IPS-18a (cell line): ENCODE data around the gene BHLHE23.
A peak's percentile ranks its signal among the peaks of the same experiment; 100 is the strongest.

Experiments
- H3K27ac ChIP-seq: one replicate; pipeline ENCODE4 v1.5.1; 2013; ENCODE audit warnings: low read length
- H3K27me3 ChIP-seq: one replicate; pipeline ENCODE4 v1.6.1; 2013; ENCODE audit warnings: mild to moderate bottlenecking, low read length; ENCODE audit not compliant: control insufficient read depth, insufficient read depth
- H3K36me3 ChIP-seq: one replicate; pipeline ENCODE4 v1.6.1; 2013; ENCODE audit warnings: low read depth, low read length; ENCODE audit not compliant: control insufficient read depth
- H3K4me1 ChIP-seq: one replicate; pipeline ENCODE4 v1.6.1; 2013; ENCODE audit warnings: low read depth, low read length; ENCODE audit not compliant: control insufficient read depth
- H3K4me3 ChIP-seq: one replicate; pipeline ENCODE4 v1.5.1; 2013; ENCODE audit warnings: low read length
- H3K9ac ChIP-seq: one replicate; pipeline ENCODE4 v1.6.1; 2013; ENCODE audit warnings: mild to moderate bottlenecking, low read length, moderate library complexity
- H3K9me3 ChIP-seq: one replicate; pipeline ENCODE4 v1.6.1; 2013; ENCODE audit warnings: low read depth, low read length; ENCODE audit not compliant: control insufficient read depth

BHLHE23 gene

DNA sequence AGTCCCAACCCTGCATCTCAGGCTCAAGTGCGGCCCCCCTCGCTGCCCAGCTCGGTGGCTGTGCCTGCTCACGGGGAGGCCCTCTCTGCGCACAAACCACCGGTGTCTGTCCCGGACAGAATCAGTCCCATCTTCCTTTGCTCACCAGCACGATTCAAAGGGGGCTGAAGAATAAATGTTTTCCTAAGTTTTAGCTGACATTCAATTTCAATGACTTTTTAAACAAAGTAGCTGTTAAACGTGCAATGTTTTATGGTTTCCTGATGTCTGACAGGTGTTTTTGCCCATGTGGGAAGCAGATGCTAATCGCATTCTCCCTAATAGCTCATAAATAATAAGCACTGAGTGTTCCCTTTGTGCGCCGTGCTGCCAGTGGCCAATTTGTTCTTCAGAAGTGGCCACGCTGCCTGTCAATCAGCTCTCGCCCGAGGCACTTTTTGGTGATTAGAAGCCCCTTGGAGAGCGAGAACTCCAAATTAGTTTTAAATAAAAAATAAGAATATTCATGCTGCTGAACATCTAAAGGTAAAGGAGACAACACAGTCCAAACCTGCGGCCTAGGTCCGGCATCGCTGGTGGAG is 26.3 kb downstream of the BHLHE23 start:
- Histone ChIP-seq H3K27ac (no peak overlapping the region), H3K36me3 (no peaks in the 10 kb centered on the region), H3K4me3 (no peak overlapping the region), H3K4me1 (peaks cover 8% of the 10 kb centered on the region), H3K9ac (no peak overlapping the region), H3K27me3 (peaks cover 19% of the 10 kb centered on the region), H3K9me3 (no peaks in the 10 kb centered on the region)

DNA sequence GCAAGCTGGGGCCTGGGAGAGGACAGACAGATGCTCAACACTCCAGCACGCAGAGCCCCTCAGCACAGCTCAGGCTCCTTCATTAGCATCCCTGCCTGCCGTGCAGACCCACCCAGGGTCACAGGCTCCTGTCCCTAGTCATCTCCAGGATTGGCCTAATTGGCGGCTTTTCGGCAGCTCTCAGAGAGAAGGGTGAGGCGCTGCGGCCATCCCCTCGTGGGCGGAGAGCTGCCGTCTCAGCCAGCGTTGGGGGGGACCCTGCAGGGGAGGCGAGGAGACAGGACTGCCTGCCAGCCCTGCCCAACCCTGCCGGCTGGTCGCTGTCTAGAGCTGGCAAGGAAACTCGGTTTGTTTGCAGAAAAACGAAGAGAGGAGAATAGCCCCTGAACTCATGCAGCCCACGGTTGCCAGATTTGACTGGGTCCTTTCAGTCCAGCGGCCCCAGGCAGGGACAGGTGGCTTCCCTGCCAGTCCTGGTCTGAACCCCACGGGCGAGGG is 26.8 kb downstream of the BHLHE23 start:
- H3K4me1 ChIP-seq: peaks cover 8% of the 10 kb centered on the region
- H3K9me3 ChIP-seq: no peaks in the 10 kb centered on the region
- H3K27me3 ChIP-seq: peaks cover 25% of the 10 kb centered on the region
- H3K4me3 ChIP-seq: no peak overlapping the region
- no peak overlapping the region for H3K9ac ChIP-seq
- no peak overlapping the region for H3K27ac ChIP-seq
- H3K36me3 ChIP-seq: no peaks in the 10 kb centered on the region

DNA sequence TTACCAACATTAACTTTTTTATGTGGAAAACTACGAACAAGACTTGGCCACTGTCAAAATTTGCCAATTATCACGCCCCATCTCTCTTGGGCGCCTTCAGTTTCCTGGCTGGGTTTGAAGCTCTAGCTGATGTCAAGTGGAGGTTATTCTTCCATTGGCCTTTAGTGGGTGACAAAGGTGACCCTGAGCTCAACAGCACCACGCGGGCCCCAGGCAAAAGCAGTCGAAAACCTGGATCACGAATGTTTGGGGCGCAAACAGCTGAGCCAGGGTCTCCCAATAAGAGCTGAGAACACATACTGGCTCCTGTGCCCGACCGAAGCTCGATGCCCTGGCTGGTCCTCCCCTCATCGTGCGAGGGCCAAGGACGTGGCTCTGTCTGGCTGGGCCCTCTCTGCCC is 27.5 kb downstream of the BHLHE23 start:
- Histone ChIP-seq H3K4me1 (peaks cover 14% of the 10 kb centered on the region), H3K9me3 (no peaks in the 10 kb centered on the region), H3K27me3 (peaks cover 31% of the 10 kb centered on the region), H3K36me3 (no peaks in the 10 kb centered on the region), H3K9ac (no peak overlapping the region), H3K4me3 (no peak overlapping the region), H3K27ac (no peak overlapping the region)

DNA sequence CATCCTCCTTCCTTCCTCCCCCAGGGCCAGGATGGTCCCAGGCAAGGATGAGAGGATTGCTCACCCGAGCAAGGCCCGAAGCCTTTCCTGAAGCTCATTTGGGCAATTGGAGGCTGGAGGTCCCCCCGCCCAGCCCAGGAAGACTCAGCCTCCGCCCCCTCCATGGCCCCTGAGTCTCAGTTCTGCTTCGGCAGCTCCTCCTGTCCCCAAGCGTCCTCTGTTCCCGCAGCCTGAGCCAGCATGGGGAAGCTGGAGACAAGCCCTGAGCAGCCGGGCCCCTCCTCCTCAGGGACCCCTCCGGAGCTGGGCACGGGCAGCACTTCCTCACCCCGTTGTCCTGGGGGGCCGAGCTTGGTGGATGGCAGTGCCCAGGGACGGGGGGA is 28.2 kb downstream of the BHLHE23 start:
- H3K9ac ChIP-seq: no peak overlapping the region
- H3K36me3 ChIP-seq: no peaks in the 10 kb centered on the region
- H3K4me3 ChIP-seq: no peak overlapping the region
- no peaks in the 10 kb centered on the region for H3K9me3 ChIP-seq
- peaks cover 16% of the 10 kb centered on the region for H3K4me1 ChIP-seq
- peaks cover 38% of the 10 kb centered on the region for H3K27me3 ChIP-seq
- no peak overlapping the region for H3K27ac ChIP-seq

DNA sequence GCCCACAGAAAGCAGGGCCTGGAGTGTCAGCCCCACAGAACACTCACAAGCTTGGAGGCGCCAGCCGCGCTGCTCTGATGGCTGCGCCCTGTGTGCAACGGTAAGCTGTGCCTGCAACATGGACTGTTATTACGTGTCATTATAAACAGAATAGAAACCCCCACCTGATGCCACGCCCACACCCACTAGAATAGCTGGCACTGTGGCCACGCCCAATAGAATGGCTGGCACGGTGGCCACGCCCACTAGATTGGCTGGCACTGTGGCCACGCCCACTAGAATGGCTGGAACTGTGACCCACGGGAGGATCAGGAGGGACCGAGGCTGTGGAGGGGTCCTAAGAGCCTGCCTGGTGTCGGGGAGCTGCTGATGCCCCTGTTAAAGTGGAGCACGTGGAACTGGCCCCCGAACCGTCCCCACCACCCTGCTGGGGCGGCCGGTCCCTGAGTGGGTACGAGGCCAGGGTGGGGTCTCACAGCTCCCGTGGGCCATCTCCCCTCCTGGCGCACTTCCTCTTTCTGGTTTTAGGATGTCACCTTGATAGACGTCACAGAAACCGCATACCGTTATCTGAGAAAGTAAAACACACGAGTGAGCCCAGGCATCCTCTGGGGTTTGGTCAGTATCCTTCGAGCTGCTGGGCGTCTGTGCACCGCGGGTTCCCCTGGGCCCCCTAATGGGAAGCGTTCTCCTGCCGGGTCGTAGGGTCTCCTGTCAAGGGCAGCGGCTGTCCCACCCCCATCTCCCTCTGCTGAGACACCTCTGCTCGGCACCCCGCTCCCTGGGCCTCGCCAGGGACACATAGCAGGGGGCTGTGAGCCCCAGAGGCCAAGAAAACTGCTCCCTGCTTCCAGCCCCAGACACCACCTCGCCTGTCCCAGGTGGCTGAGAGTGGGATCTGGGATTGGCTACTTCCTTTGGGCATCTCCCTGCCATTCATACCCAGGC is 28.9 kb downstream of the BHLHE23 start:
- Histone ChIP-seq H3K36me3 (no peaks in the 10 kb centered on the region), H3K9me3 (no peaks in the 10 kb centered on the region), H3K27me3 (peaks cover 45% of the 10 kb centered on the region), H3K4me3 (no peak overlapping the region), H3K9ac (no peak overlapping the region), H3K4me1 (peaks cover 16% of the 10 kb centered on the region), H3K27ac (no peak overlapping the region)

DNA sequence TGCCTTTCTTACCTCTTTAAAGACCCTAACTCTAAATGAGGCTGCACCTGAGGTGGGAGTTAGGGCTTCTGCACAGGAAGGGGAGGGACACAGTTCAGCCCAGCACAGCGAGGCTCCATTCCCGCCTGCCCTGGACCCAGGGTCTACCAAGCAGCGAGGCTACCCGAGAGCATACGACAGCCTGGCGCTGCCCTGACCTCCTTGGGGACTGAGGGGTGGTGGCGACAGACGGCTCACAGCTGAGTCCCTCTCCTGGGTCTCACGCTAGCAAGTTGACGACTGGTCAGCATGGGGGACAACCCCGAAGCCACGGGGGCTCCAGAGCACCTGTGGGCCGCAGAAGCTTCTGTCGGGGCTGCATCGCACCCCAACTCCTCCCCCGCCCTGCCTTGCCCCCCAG is 29.9 kb downstream of the BHLHE23 start:
- no peaks in the 10 kb centered on the region for H3K36me3 ChIP-seq
- H3K4me1 ChIP-seq: peaks cover 12% of the 10 kb centered on the region
- H3K27me3 ChIP-seq: peaks cover 55% of the 10 kb centered on the region
- no peak overlapping the region for H3K27ac ChIP-seq
- H3K4me3 ChIP-seq: no peak overlapping the region
- no peaks in the 10 kb centered on the region for H3K9me3 ChIP-seq
- no peak overlapping the region for H3K9ac ChIP-seq

DNA sequence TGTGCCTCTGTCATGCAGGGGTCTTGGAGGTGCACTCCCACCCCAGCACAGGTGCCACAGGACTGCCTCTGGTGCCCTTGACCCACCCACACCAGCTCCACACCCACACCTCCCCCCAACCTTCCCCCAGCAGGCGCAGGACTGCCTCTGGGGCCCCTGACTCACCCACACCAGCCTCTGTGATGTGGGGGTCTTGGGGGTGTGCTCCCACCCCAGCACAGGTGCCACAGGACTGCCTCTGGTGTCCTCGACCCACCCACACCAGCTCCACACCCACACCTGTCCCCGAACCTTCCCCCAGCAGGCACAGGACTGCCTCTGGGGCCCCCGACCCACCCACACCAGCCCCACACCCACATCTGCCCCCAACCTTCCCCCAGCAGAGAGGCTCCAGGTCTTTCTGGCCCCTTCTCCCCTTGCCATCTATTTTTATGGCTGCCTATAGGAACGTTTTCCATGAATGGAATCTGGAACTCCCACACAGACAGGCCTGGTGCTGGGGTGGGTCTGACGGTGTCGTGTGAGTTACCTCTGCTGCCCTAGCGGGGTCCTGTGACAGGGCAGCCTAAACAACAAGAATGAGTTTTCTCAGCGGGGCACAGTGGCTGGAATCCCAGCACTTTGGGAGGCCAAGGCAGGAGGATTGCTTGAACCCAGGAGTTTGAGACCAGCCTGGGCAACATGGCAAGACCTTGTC is 30.8 kb downstream of the BHLHE23 start:
- Histone ChIP-seq H3K9ac (no peak overlapping the region), H3K4me3 (no peak overlapping the region), H3K4me1 (peaks cover 12% of the 10 kb centered on the region), H3K36me3 (no peaks in the 10 kb centered on the region), H3K27ac (no peak overlapping the region), H3K27me3 (peaks cover 56% of the 10 kb centered on the region), H3K9me3 (no peaks in the 10 kb centered on the region)

DNA sequence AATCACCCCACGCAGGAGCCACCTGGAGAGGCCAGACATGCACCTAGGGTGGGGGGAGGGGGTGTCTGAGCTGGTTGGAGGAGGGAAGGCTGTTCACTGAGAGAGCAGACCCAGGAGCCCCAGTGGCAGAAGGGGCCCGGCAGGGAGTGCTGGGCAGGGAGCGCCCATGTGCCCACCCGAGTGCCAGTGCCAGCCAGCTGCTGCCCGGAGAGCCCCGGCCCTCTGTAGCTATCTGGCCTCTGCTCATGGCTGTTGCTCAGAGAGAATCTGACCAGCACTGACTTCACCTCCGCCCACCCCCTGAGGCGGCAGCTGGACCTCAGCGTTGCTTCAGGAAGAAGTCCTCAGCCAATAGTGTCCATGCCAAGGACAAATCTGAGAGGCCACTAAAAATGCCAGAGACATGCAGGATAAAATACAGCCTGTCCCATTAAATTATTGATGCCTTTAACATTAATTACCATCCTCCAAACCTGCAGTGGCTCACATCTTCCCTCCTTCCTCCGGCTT is 31.5 kb downstream of the BHLHE23 start:
- Histone ChIP-seq H3K4me3 (no peak overlapping the region), H3K36me3 (no peaks in the 10 kb centered on the region), H3K4me1 (peaks cover 12% of the 10 kb centered on the region), H3K27ac (no peak overlapping the region), H3K27me3 (peaks cover 52% of the 10 kb centered on the region), H3K9me3 (no peaks in the 10 kb centered on the region), H3K9ac (no peak overlapping the region)

DNA sequence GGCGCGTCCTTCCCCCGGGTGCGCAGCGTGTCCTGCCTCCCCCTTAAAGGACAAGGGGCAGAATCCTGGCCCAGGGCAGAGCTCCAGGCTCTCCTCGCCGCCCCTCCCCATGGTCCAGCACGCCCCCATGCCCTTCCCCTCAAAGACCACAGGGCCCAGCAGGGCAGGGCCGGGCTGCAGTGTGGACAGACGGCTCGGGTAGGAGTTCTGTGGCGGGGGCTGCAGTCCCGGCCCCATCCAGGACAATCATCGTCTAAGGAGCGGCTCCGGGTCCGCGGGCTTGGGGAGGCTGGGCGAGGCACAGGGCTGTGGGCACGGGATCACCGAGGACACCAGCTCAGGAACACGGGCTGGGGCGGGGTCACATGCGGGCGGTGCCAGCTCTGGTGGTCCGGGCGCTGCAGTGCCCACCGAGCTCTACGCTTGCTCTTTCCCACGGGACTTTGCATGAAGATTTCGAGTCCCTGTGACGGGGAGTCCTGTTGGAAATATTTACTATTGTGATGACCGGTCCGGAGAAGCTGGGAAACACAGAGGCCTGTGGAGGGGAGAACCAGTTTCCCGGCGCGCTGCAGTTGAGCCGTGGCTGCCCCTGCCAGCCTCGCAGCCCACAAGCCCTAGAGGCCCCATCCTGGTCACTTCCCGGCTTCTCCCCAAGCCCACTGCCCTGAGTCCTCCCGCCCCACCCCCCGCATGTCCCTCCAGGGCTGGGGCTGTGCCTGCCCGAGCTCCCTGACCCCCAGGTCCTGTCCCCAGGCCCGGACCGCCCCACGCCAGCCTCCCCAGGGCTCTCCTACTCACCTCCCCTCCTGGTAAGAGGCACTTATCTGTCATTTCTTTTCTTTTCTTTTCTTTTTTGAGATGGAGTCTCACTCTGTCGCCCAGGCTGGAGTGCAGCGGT is 33.7 kb downstream of the BHLHE23 start:
- no peaks in the 10 kb centered on the region for H3K9me3 ChIP-seq
- no peak overlapping the region for H3K9ac ChIP-seq
- H3K27ac ChIP-seq: no peak overlapping the region
- H3K27me3 ChIP-seq: peaks cover 47% of the 10 kb centered on the region
- H3K4me1 ChIP-seq: peaks cover 7% of the 10 kb centered on the region
- H3K36me3 ChIP-seq: no peaks in the 10 kb centered on the region
- H3K4me3 ChIP-seq: peak overlapping the region; percentile 34

DNA sequence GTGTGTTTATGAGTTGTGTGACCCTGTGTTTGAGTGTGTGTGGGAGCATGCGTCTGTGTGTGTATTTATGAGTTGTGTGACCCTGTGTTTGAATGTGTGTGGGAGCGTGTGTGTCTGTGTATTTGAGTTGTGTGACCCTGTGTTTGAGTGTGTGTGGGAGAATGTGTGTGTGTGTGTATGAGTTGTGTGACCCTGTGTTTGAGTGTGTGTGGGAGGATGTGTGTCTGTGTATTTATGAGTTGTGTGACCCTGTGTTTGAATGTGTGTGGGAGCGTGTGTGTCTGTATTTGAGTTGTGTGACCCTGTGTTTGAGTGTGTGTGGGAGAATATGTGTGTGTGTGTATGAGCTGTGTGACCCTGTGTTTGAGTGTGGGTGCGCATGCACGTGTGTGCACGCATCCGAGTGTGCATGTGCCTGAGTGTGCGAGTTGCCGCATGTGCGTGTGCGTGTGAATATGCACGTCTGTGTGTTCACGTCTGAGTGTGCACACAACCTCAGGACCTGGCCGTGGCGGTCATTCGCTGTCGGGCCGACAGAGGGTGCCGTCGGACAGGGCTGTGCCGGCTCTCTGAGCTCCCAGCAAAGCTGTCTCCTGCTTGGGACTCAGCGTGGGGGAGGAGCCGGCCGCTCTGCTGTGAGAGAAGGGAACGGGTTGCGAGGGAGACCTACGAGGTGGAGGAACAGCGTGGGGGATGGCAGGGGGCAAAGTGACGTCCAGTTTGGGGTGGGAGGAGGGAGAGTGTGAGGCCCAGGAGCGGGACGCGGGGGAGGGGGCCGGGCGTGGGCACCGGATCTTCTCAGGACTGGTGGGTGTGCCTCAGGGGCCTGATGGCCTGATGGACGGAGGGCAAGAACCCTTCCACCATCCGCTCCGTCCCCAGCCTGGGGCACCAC is 34.6 kb downstream of the BHLHE23 start:
- Histone ChIP-seq H3K4me3 (peak overlapping the region; percentile 34), H3K27ac (no peak overlapping the region), H3K27me3 (peaks cover 44% of the 10 kb centered on the region), H3K36me3 (no peaks in the 10 kb centered on the region), H3K4me1 (peaks cover 7% of the 10 kb centered on the region), H3K9ac (no peak overlapping the region), H3K9me3 (no peaks in the 10 kb centered on the region)
